ENCODE data around the gene CDCP2. TPM values are rescaled to one million over a fixed set of nuclear protein-coding genes. Genes with fewer than 3 reads are reported as not detected.

The CDCP2 gene
- total and polyA plus RNA-seq, 2 of the 8 experiments (the other 6 are each of a cell fraction or from before 2014, with no cell fraction given): not detected

DNA sequence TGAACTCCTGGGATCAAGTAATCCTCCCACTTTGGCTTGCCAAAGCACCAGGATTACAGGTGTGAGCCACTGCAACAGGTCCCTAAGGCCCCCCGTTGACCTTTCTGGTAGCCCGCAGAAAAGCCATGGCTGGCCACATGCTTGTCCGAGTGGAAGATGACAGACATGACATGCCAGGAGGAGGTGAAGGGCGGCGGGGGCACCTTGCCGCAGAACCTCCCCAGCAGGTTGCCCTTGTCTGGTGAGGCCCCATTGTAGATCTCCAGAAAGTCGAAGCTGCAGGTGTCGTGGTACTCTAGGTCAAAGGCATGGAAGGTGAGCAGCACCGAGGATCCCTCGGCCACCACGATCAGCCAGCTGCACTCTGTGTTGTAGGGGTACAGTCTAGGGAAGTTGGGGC is 8.4 kb downstream of the CDCP2 start:
- TF ChIP-seq CTBP2 (IDR thresholded peaks at IDR 0.05; ENCODE audit: borderline replicate concordance, insufficient read depth, insufficient read length, low read length) (no peak), SAP30 (IDR thresholded peaks at IDR 0.05; ENCODE audit: insufficient read depth, insufficient replicate concordance, low read length) (no peak), CBX5 (IDR thresholded peaks at IDR 0.05; ENCODE audit: low read depth, low read length) (no peak), SIN3A (conservative IDR thresholded peaks at IDR 0.05 in 1 of 2, IDR thresholded peaks at IDR 0.05 in 1 of 2; ENCODE audit: low read depth in 1 of 2, low read length in 2 of 2) (no peak), CHD2 (IDR thresholded peaks at IDR 0.05; ENCODE audit: low read length) (no peak), GABPA (IDR thresholded peaks at IDR 0.05; ENCODE audit: borderline replicate concordance, insufficient read depth, low read length) (no peak), SP4 (IDR thresholded peaks at IDR 0.05; ENCODE audit: low read length) (no peak), JUN (IDR thresholded peaks at IDR 0.05; ENCODE audit: low read depth, low read length) (no peak), POLR2A (IDR thresholded peaks at IDR 0.05; ENCODE audit: control extremely low read depth in 1 of 2, low read depth in 2 of 2, low read length in 2 of 2) (no peak), SP2 (IDR thresholded peaks at IDR 0.05; ENCODE audit: low read length) (no peak)
- TF ChIP-seq, protein P1, sequence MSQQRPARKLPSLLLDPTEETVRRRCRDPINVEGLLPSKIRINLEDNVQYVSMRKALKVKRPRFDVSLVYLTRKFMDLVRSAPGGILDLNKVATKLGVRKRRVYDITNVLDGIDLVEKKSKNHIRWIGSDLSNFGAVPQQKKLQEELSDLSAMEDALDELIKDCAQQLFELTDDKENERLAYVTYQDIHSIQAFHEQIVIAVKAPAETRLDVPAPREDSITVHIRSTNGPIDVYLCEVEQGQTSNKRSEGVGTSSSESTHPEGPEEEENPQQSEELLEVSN (IDR thresholded peaks at IDR 0.05): no peak
- TF ChIP-seq, protein P2, sequence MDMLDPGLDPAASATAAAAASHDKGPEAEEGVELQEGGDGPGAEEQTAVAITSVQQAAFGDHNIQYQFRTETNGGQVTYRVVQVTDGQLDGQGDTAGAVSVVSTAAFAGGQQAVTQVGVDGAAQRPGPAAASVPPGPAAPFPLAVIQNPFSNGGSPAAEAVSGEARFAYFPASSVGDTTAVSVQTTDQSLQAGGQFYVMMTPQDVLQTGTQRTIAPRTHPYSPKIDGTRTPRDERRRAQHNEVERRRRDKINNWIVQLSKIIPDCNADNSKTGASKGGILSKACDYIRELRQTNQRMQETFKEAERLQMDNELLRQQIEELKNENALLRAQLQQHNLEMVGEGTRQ (IDR thresholded peaks at IDR 0.05; ENCODE audit: low read length): no peak

More for the DNA sequence above, 8.4 kb downstream of the CDCP2 start:
- no peak overlapping the region for H3K4ac ChIP-seq (replicated peaks; ENCODE audit: insufficient read length, low read depth, low read length)
- ChIA-PET POLR2A (ENCODE audit: partially characterized antibody) (interaction anchor here (1.1 kb wide), 1 partner anchor 19 kb away, joined by 3 read pairs; no protein-coding TSS in a partner anchor), CTCF (ENCODE audit: partially characterized antibody) (interaction anchor here (1.5 to 2.1 kb wide), 2 partner anchors 10 to 22 kb away, joined by 4 to 8 read pairs; no protein-coding TSS in a partner anchor)
- DNase-seq (ENCODE audit: low read depth in 1 of 2, low spot score in 2 of 2): no peak
- H3K4me2 ChIP-seq (ENCODE audit: insufficient read depth in 1 of 2, low read depth in 2 of 2, low read length in 2 of 2): no peak overlapping the region
- no peak overlapping the region for H2BK120ac ChIP-seq (replicated peaks; ENCODE audit: low read depth, low read length)
- no peak overlapping the region for H4K5ac ChIP-seq (ENCODE audit: insufficient read length, low read depth, low read length)
- no peak overlapping the region for H4K8ac ChIP-seq (ENCODE audit: extremely low read depth, insufficient read depth, low read length)
- H4K20me1 ChIP-seq (replicated peaks in 1 of 2; ENCODE audit: control insufficient read depth in 1 of 2, insufficient read depth in 2 of 2, low read length in 2 of 2): no peaks in the 10 kb centered on the region
- no peaks in the 10 kb centered on the region for H3K27me3 ChIP-seq (replicated peaks in 1 of 4; ENCODE audit: control insufficient read depth in 3 of 4, extremely low read depth in 1 of 4, insufficient read depth in 3 of 4, low read length in 3 of 4)
- H2BK5ac ChIP-seq (ENCODE audit: low read depth, low read length): no peak overlapping the region
- H3K27ac ChIP-seq (ENCODE audit: low read depth, low read length): no peak overlapping the region
- H3K14ac ChIP-seq (ENCODE audit: insufficient read length): no peak overlapping the region
- FAIRE-seq: no peak
- no peaks in the 10 kb centered on the region for H3K36me3 ChIP-seq (ENCODE audit: control insufficient read depth in 2 of 4, insufficient read depth in 4 of 4, low read length in 3 of 4)
- H3K79me2 ChIP-seq (ENCODE audit: control insufficient read depth in 1 of 2, insufficient read depth in 2 of 2, low read length in 2 of 2): no peaks in the 10 kb centered on the region
- no peak overlapping the region for H2BK15ac ChIP-seq (ENCODE audit: low read length)
- WGBS, 2 experiments (ENCODE audit: extremely low coverage in 1 of 2, insufficient coverage in 1 of 2, insufficient read length in 1 of 2, insufficient replicate concordance in 2 of 2, low coverage in 1 of 2, low lambda C conversion rate in 2 of 2, missing lambda C conversion rate in 1 of 2): 94% methylated on average over 11 of the region's 11 CpGs; no CpG with 5 or more reads in 1 of the 2 experiments
- H2BK12ac ChIP-seq (ENCODE audit: low read depth, low read length): no peak overlapping the region
- no peaks in the 10 kb centered on the region for H3K79me1 ChIP-seq (ENCODE audit: low read depth, low read length)
- no peak overlapping the region for H3K9ac ChIP-seq (replicated peaks in 1 of 4; ENCODE audit: extremely low read depth in 1 of 4, low read depth in 3 of 4, low read length in 3 of 4)
- no peaks in the 10 kb centered on the region for H3K9me3 ChIP-seq (ENCODE audit: insufficient read depth in 2 of 2, low read depth in 1 of 2, low read length in 1 of 2)
- no peak overlapping the region for H2AFZ ChIP-seq (ENCODE audit: low read length)
- no peak overlapping the region for H3K18ac ChIP-seq (ENCODE audit: extremely low read depth, low read length)
- no peak overlapping the region for H3K56ac ChIP-seq (replicated peaks; ENCODE audit: insufficient read length, low read depth, low read length)
- no peak overlapping the region for H2AK5ac ChIP-seq (ENCODE audit: low read depth, low read length)
- H3K23ac ChIP-seq (ENCODE audit: insufficient read length): no peak overlapping the region
- no peaks in the 10 kb centered on the region for H3K4me1 ChIP-seq (replicated peaks in 1 of 4; ENCODE audit: control insufficient read depth in 3 of 4, insufficient read depth in 4 of 4, low read length in 3 of 4)
- no peak overlapping the region for H3K4me3 ChIP-seq (ENCODE audit: extremely low read depth in 1 of 4, insufficient read depth in 2 of 4, low read depth in 3 of 4, low read length in 4 of 4)
- H2BK20ac ChIP-seq (ENCODE audit: low read length): no peak overlapping the region
- no peaks in the 10 kb centered on the region for H3K23me2 ChIP-seq (ENCODE audit: low read depth, low read length)
- H4K91ac ChIP-seq (replicated peaks; ENCODE audit: insufficient read length, low read length): no peak overlapping the region

Data from H1 (cell line).